WERI-Rb-1 (cell line): ENCODE measurements around the gene RAB3IP.

Source experiments
- DNase-seq: peaks from one replicate; pipeline ENCODE4 v3.0.0-alpha.2; 2020
- H3K27ac ChIP-seq: fragments of 250-450 bp; sonication (Bioruptor Pico); 2 replicates; pipeline ENCODE4 v1.5.1; 2020; ENCODE audit warnings: mild to moderate bottlenecking, moderate library complexity
- H3K27me3 ChIP-seq: fragments of 250-450 bp; sonication (Bioruptor Pico); 2 replicates; pipeline ENCODE4 v1.5.1; 2021; ENCODE audit warnings: mild to moderate bottlenecking, low read depth, moderate library complexity; ENCODE audit not compliant: insufficient read depth, severe bottlenecking
- H3K36me3 ChIP-seq: fragments of 250-450 bp; sonication (Bioruptor Pico); 2 replicates; pipeline ENCODE4 v1.5.1; 2020; ENCODE audit warnings: mild to moderate bottlenecking, moderate library complexity
- H3K4me3 ChIP-seq: 2 replicates; pipeline ENCODE4 v1.5.1; 2011; ENCODE audit warnings: low read depth, mild to moderate bottlenecking, control low read depth, low read length
- H3K9me3 ChIP-seq: fragments of 250-450 bp; sonication (Bioruptor Pico); 2 replicates; pipeline ENCODE4 v1.5.1; 2021; ENCODE audit warnings: mild to moderate bottlenecking, moderate library complexity; ENCODE audit not compliant: severe bottlenecking
- CTCF ChIP-seq: IDR thresholded peaks from 2 replicates; pipeline ENCODE4 v1.5.1; 2011; ENCODE audit warnings: low read depth, mild to moderate bottlenecking, control low read depth, inconsistent platforms, low read length

Gene RAB3IP

GRCh38 chr12:69837657-69838415 is 99.2 kb downstream of the RAB3IP start:
- Histone ChIP-seq H3K9me3 (no peaks in the 10 kb centered on the region), H3K27ac (no peak overlapping the region), H3K4me3 (no peak overlapping the region), H3K27me3 (no peaks in the 10 kb centered on the region), H3K36me3 (no peaks in the 10 kb centered on the region)
- DNase-seq, result no peak
- no peak for TF ChIP-seq CTCF

DNA sequence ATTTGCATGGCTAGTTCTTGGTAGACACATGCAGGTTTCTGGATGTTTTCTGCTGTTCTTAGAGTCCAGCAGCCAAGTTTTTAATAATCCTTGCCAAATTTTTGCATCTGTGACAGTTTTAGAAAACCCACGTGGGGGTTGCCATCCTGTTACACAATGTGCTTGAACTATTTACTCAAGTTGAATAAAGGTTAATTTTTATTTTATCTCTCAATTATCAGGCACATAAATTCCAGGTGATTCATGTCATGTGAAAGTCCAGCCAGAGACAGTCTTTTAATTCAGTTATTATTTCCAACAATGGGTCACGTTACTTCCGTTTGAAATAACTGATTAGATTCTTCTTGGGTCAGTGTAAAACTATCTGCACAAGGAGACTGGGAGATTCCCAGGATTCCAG is 102.1 kb downstream of the RAB3IP start:
- no peak for TF ChIP-seq CTCF
- Histone ChIP-seq H3K36me3 (no peaks in the 10 kb centered on the region), H3K4me3 (no peak overlapping the region), H3K27ac (no peak overlapping the region), H3K9me3 (no peaks in the 10 kb centered on the region), H3K27me3 (no peaks in the 10 kb centered on the region)
- no peak for DNase-seq

- peak overlapping the region; percentile 85 for H3K27ac ChIP-seq
- no peak for DNase-seq
Measured at GRCh38 chr12:69843608-69844007, 104.9 kb downstream of the RAB3IP start.

DNA sequence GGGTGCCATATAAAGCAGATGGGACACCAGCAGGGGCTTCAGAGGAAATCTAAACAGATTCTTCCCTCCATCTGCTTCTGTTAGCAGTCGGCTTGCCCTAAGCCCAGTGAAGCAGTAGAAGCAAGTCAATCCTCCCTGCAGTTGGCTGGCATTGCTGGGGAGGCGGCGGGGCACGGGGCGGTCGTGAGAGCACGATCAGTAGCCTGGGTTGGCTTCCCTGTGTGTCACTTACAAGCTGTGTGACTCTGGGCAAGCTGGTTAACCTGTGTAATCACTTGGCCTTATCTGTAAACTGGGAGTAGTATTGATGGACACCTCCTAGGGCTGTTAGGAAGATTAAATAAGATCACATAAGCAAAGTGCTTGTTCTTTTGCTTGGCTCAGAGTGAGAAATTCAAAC is 105.8 kb downstream of the RAB3IP start:
- Histone ChIP-seq H3K4me3 (peak overlapping the region; percentile 20), H3K9me3 (no peaks in the 10 kb centered on the region), H3K36me3 (no peaks in the 10 kb centered on the region), H3K27ac (peak overlapping the region; percentile 85), H3K27me3 (no peaks in the 10 kb centered on the region)
- peak; percentile 94 for DNase-seq
- no peak for TF ChIP-seq CTCF

More at GRCh38 chr12:69843608-69844007, 104.9 kb downstream of the RAB3IP start:
- Histone ChIP-seq H3K4me3 (no peak overlapping the region), H3K9me3 (no peaks in the 10 kb centered on the region), H3K27me3 (no peaks in the 10 kb centered on the region), H3K36me3 (no peaks in the 10 kb centered on the region)
- no peak for TF ChIP-seq CTCF

DNA sequence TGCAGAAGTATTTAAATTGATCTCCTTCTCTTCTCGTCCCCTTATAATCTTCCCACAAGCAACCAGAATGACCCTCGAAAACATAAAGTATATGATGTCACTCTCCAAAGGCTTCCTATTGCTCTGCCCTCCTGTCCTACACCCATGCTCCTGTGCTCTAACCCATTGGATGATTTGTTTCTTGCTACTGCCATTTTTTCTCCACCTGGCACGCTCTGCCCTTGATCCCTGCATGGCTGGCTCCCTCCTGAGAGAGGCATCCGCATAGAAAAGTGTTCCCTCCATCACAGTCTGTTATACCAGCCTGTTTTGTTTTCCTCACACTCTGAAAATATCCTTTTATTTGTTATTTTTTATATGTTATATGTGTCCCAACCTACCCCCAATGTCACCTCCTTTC is 106.2 kb downstream of the RAB3IP start:
- no peaks in the 10 kb centered on the region for H3K27me3 ChIP-seq
- no peak for TF ChIP-seq CTCF
- no peaks in the 10 kb centered on the region for H3K36me3 ChIP-seq
- H3K4me3 ChIP-seq, result peak overlapping the region; percentile 20
- DNase-seq, result no peak
- peak overlapping the region; percentile 85 for H3K27ac ChIP-seq
- no peaks in the 10 kb centered on the region for H3K9me3 ChIP-seq

- Histone ChIP-seq H3K4me3 (no peak overlapping the region), H3K36me3 (no peaks in the 10 kb centered on the region), H3K9me3 (no peaks in the 10 kb centered on the region), H3K27me3 (no peaks in the 10 kb centered on the region), H3K27ac (no peak overlapping the region)
- TF ChIP-seq CTCF, result no peak
- DNase-seq, result no peak
Measured at GRCh38 chr12:69846976-69847375, 108.3 kb downstream of the RAB3IP start.
